Motor neuron (in vitro differentiated cells): ENCODE data around the gene CXCL10. TPM values are rescaled to one million over a fixed set of nuclear protein-coding genes. Genes with fewer than 3 reads are reported as not detected.
"Not testable (repeated sequence)": the region's sequence is repeated elsewhere in the genome, so short reads cannot be mapped to it uniquely, and the experiment has no call there.

Experiments
- ATAC-seq, 8 experiments: fragments of 200-7000 bp; cut with Tn5 transposase; replicated peaks in 6 of 8; 2 replicates each; pipeline ENCODE4 v1.8.0; 2021; ENCODE audit warnings: mild to moderate bottlenecking in 8 of 8, moderate library complexity in 8 of 8
- H3K27ac ChIP-seq, 2 donors: fragments of 250-450 bp; sonication (Bioruptor Pico); 2 replicates each; pipeline ENCODE4 v1.9.0; 2021; ENCODE audit warnings: antibody characterized with exemption in 2 of 2, mild to moderate bottlenecking in 2 of 2, moderate library complexity in 1 of 2
- H3K4me1 ChIP-seq, 2 donors: fragments of 250-450 bp; sonication (Bioruptor Pico); replicated peaks in 1 of 2; 2 replicates each; pipeline ENCODE4 v1.6.1; 2021; ENCODE audit warnings: antibody characterized with exemption in 2 of 2, mild to moderate bottlenecking in 2 of 2, moderate library complexity in 1 of 2
- H3K4me3 ChIP-seq, 5 donors: fragments of 250-450 bp; sonication (Bioruptor Pico); 2 replicates each; pipeline ENCODE4 v1.9.0; 2021; ENCODE audit warnings: antibody characterized with exemption in 5 of 5, mild to moderate bottlenecking in 5 of 5, moderate library complexity in 4 of 5
- WGBS, 10 experiments: fragments of 450-650 bp; shearing (Covaris generic); methylation state at CpG; one replicate each; pipeline ENCODE4 v1.0.0; 2022; 5-methylcytosine and 5-hydroxymethylcytosine counted together
- in situ Hi-C, 9 experiments: fragments of 400-800 bp; cut with MboI; loops; one replicate each; pipeline ENCODE4 v1.15.0; 2021; ENCODE audit warnings: low sequenced_read_pairs in 9 of 9, low pct_unique_long_range_greater_than_20kb in 2 of 9; ENCODE audit not compliant: unreplicated experiment in 9 of 9
- total RNA-seq, 8 experiments: library from RNA; unstranded; fragments of 300-600 nt; gene quantifications; 2 replicates each; pipeline versions ENCODE4 v1.2.3 to v1.2.4, GENCODE V29; 2022

The CXCL10 gene
- total RNA-seq, 8 experiments from 2014 or later = 0.46 to 3.4 (median 0.87) TPM; not detected in 5

DNA sequence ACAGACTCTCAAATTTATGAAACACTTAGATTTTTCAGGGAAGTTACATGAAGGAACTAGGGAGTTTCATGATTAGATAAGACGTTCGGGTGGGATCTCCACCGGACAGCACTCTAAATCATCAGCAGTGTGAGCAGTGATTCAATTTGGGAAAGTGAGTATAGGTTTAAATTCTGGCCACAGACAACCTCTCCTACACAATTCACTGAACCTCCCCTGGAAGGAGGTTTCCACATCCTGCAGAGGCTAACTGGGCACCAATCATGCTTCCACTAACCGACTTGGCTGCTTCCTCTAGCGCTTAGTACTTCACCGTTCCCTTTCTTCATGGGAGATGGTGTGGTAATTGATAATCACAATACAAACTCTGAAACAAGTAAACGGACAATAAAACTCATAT lies 21.6 kb downstream of the CXCL10 start:
- Histone ChIP-seq H3K27ac (no peak overlapping the region), H3K4me1 (no peaks in the 10 kb centered on the region), H3K4me3 (no peak overlapping the region)
- in situ Hi-C loops = no loop called here
- WGBS, 10 experiments = 33 to 100% (median 90%) methylated on average over 1 to 7 of the region's 7 CpGs
- ATAC-seq = no peak

GRCh38 chr4:76000279-76000678 lies 23.0 kb downstream of the CXCL10 start:
- 80% methylated on average over 1 of the region's 1 CpG; no CpG with 5 or more reads in 8 of the 10 experiments for WGBS, 10 experiments
- no peak overlapping the region for H3K27ac ChIP-seq
- in situ Hi-C loops = no loop called here
- no peak for ATAC-seq
- H3K4me3 ChIP-seq = no peak overlapping the region
- H3K4me1 ChIP-seq = no peaks in the 10 kb centered on the region

GRCh38 chr4:75998525-75999147 lies 24.7 kb downstream of the CXCL10 start:
- not testable (repeated sequence) for H3K4me1 ChIP-seq, H3K27ac ChIP-seq, H3K4me3 ChIP-seq
- 71 to 100% (median 100%) methylated on average over 1 to 2 of the region's 2 CpGs; no CpG with 5 or more reads in 7 of the 10 experiments for WGBS, 10 experiments
- in situ Hi-C loops = loop anchor here in 4 of 9 experiments (5.0 to 25.0 kb wide), 4 partner anchors 66 to 89 kb away; partner anchors contain the start of gene ART3 (in 1 of the 4)
- peak in 3 of 8 experiments; percentile 39 to 83 (median 67) for ATAC-seq

GRCh38 chr4:75997946-75998345 lies 25.4 kb downstream of the CXCL10 start:
- no peak overlapping the region for H3K4me3 ChIP-seq
- H3K27ac ChIP-seq = no peak overlapping the region
- in situ Hi-C loops = loop anchor here in 4 of 9 experiments (5.0 to 25.0 kb wide), 4 partner anchors 67 to 89 kb away; partner anchors contain the start of gene ART3 (in 1 of the 4)
- ATAC-seq = no peak
- 40 to 100% (median 77%) methylated on average over 1 to 2 of the region's 2 CpGs for WGBS, 10 experiments
- H3K4me1 ChIP-seq = no peaks in the 10 kb centered on the region

DNA sequence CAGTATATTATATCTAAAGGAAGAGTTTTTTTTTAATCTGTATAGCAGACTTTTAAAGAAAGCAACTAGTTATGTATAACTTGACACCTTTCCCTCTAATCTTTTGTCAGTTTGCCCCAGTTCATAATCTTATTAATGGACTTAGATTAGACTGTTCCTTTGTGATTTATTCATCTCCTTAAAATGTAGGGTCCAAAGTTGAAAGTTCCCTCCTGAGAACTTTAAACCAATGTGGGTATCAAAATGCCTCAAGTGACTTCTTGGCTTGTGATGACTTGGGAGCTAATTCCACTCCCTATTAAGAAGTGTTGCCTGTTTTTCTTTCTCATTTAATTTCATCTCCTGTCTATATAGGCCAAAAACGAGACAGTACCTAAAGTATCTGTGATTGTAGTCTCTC lies 26.2 kb downstream of the CXCL10 start:
- ATAC-seq = no peak
- WGBS, 10 experiments = 0 to 88% (median 71%) methylated on average over 1 of the region's 1 CpG; no CpG with 5 or more reads in 1 of the 10 experiments
- in situ Hi-C loops = loop anchor here in 4 of 9 experiments (5.0 to 25.0 kb wide), 4 partner anchors 68 to 90 kb away; partner anchors contain the start of gene ART3 (in 1 of the 4)
- Histone ChIP-seq H3K27ac (no peak overlapping the region), H3K4me1 (no peaks in the 10 kb centered on the region), H3K4me3 (no peak overlapping the region)

- Histone ChIP-seq H3K4me1 (peaks cover 0 to 4% of the 10 kb centered on the region in 2 donors), H3K4me3 (no peak overlapping the region), H3K27ac (no peak overlapping the region)
- in situ Hi-C loops = loop anchor here in 4 of 9 experiments (5.0 to 25.0 kb wide), 4 partner anchors 69 to 92 kb away; partner anchors contain the start of gene ART3 (in 1 of the 4)
- ATAC-seq = peak in 1 of 8 experiments; percentile 11
- 0 to 34% (median 17%) methylated on average over 1 to 5 of the region's 5 CpGs; no CpG with 5 or more reads in 1 of the 10 experiments for WGBS, 10 experiments
These were observed 27.6 kb downstream of the CXCL10 start for GRCh38 chr4:75995727-75996126.

GRCh38 chr4:75992462-75992861 lies 30.8 kb downstream of the CXCL10 start:
- in situ Hi-C loops = loop anchor here in 3 of 9 experiments (10.0 to 25.0 kb wide), 3 partner anchors 72 to 95 kb away; partner anchors contain the start of gene ART3 (in 1 of the 3)
- ATAC-seq = no peak
- H3K4me3 ChIP-seq = no peak overlapping the region
- peaks cover 4 to 9% of the 10 kb centered on the region in 2 donors for H3K4me1 ChIP-seq
- H3K27ac ChIP-seq = no peak overlapping the region
- WGBS, 10 experiments = 14 to 75% (median 43%) methylated on average over 1 of the region's 1 CpG; no CpG with 5 or more reads in 5 of the 10 experiments

DNA sequence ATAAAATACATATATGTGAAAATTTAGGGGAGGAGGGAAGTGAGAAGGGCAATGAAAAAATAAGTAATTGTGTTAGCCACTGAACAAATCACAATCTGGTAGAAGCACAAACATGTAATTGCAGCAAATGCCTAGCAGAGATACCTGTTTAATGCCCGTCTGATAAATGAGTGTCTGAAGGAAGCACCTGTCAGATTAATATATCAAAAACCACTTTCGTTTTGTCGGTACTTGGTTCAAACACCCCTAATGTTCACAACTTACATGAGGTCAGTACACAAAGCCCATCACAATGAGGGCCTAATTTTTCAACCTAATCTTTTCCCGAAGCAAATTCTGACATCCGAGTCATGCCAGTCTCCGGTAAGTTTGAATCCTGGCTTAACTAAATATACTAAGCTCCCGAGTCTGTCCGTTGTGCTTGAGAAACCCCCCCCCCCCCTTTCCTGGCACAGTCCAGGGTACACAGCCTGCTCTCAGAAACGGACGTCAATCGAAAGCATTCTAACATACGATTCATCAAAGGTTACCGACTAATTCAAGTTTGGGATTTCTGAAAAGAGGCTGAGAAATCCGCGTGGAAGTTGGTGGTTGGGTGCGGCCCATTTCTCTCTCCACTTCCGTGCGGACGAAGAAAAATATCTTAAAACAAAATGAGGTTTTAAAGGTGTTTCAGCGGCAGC lies 33.3 kb downstream of the CXCL10 start:
- peak in 2 of 8 experiments; percentile 2 to 8 for ATAC-seq
- peaks cover 4 to 9% of the 10 kb centered on the region in 2 donors for H3K4me1 ChIP-seq
- H3K4me3 ChIP-seq = peak overlapping the region; percentile 66 to 86 (median 69)
- in situ Hi-C loops = loop anchor here in 3 of 9 experiments (10.0 to 25.0 kb wide), 3 partner anchors 75 to 97 kb away; partner anchors contain the start of gene ART3 (in 1 of the 3)
- WGBS, 10 experiments = 0 to 5% (median 2%) methylated on average over 4 to 18 of the region's 20 CpGs; no CpG with 5 or more reads in 1 of the 10 experiments
- peak overlapping the region; percentile 5 to 72 for H3K27ac ChIP-seq

GRCh38 chr4:75985116-75985515 lies 38.2 kb downstream of the CXCL10 start:
- ATAC-seq = peak in 3 of 8 experiments; percentile 34 to 90 (median 89)
- Histone ChIP-seq H3K4me1 (peaks cover 0 to 9% of the 10 kb centered on the region in 2 donors), H3K27ac (no peak overlapping the region), H3K4me3 (no peak overlapping the region)
- 21 to 100% (median 82%) methylated on average over 1 to 3 of the region's 3 CpGs; no CpG with 5 or more reads in 3 of the 10 experiments for WGBS, 10 experiments
- in situ Hi-C loops = loop anchor here in 1 of 9 experiments (25.0 kb wide), 1 partner anchor 102 kb away; no protein-coding TSS in a partner anchor

DNA sequence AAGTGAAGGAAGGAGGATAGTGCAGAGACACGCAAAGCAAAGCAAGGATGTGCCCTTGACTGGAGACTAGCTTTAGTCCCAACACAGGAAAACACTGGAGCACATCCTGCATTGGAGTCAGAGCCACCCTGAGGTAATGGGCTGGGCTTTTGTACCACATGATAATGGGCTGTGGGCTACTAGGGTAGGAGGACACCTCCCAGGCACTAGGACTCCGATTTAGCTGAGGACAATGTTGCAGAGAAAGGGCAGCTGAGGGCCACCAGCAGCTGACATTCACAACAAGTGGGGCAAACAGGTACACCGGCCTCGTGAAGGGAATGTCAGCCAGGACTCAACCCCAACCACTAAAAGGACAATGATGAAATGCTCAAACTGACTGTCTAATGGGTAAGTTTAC lies 42.7 kb downstream of the CXCL10 start:
- Histone ChIP-seq H3K4me1 (no peaks in the 10 kb centered on the region), H3K4me3 (no peak overlapping the region), H3K27ac (no peak overlapping the region)
- WGBS, 10 experiments = 70 to 100% (median 100%) methylated on average over 1 to 3 of the region's 4 CpGs; no CpG with 5 or more reads in 1 of the 10 experiments
- in situ Hi-C loops = loop anchor here in 1 of 9 experiments (25.0 kb wide), 1 partner anchor 107 kb away; no protein-coding TSS in a partner anchor
- no peak for ATAC-seq

DNA sequence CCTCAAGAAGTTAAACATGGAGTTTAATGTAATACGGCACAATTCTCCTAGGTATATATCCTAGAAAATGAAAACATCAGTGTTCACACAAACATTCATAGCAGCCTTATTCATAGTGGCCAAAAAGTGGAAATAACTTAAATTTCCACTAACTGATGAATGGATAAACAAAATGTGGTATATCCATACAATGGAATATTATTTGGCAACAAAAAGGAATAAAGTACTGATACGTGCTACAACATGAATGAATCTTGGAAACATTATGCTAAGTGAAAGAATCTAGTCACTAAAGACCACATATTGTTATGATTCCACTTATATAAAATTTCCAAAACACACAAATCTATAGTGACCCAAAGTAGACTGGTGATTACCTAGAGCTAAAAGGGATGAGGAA lies 47.1 kb downstream of the CXCL10 start:
- H3K27ac ChIP-seq = no peak overlapping the region
- H3K4me1 ChIP-seq = no peaks in the 10 kb centered on the region
- WGBS, 10 experiments = 79 to 100% (median 100%) methylated on average over 1 to 2 of the region's 2 CpGs
- in situ Hi-C loops = loop anchor here in 1 of 9 experiments (25.0 kb wide), 1 partner anchor 111 kb away; no protein-coding TSS in a partner anchor
- ATAC-seq = no peak
- no peak overlapping the region for H3K4me3 ChIP-seq

DNA sequence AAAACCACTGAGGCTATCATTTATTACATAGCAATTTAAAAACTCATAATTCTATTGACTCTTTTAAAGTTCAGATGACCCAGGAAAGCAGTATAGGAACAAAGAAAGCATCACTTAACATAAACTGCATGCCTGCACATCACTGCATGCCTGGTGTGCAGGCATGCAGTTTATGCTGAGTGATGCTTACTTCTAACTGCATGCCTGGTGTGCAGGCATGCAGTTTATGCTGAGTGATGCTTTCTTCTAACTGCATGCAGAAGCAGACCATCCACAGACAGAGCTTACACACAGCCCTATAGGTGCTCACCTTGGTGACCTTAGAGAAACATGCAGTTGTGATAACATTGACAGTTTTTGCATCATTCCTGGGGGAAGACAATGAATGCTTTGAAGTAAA lies 49.5 kb downstream of the CXCL10 start:
- no peak overlapping the region for H3K27ac ChIP-seq
- in situ Hi-C loops = loop anchor here in 1 of 9 experiments (25.0 kb wide), 1 partner anchor 164 kb away; the partner anchor contains the start of gene NUP54
- ATAC-seq = no peak
- H3K4me1 ChIP-seq = no peaks in the 10 kb centered on the region
- no peak overlapping the region for H3K4me3 ChIP-seq
